T-helper 2 cell treated with Interferon-gamma antibody and Interleukin-4, amounts not matched to agents 100 ng/mL and 5 ng/mL, for 36 hours (primary cell): ENCODE results near the gene CALML5. TPM values are rescaled to one million over a fixed set of nuclear protein-coding genes. Genes with fewer than 3 reads are reported as not detected.

Experiments
- intact Hi-C: fragments of 100-400 bp; cut with micrococcal nuclease; formaldehyde crosslinking; loops from one replicate; pipeline ENCODE4 v1.15.1; 2023
- total RNA-seq: library from RNA; stranded (reverse); gene quantifications from 2 replicates; pipeline ENCODE4 v1.2.3, GENCODE V29; 2022

The CALML5 gene
- total RNA-seq, 1 donor from 2014 or later = not detected

DNA sequence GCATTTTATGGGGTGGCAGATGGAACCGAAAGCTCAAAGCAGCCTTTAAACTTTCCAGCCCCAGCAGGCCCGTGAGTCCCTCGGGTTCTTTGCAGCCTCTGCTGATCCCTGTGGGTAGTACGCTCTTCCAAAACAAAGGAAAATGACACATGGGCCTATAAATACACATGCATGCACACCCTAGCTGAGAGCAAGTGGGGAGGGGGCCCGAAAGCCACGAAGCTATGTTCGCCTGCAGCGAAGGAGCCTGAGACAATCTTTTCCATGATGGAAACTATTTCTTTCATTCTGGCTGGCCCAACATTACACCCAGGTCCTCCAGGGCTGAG lies 32.2 kb downstream of the CALML5 start:
- intact Hi-C loops = no loop called here

DNA sequence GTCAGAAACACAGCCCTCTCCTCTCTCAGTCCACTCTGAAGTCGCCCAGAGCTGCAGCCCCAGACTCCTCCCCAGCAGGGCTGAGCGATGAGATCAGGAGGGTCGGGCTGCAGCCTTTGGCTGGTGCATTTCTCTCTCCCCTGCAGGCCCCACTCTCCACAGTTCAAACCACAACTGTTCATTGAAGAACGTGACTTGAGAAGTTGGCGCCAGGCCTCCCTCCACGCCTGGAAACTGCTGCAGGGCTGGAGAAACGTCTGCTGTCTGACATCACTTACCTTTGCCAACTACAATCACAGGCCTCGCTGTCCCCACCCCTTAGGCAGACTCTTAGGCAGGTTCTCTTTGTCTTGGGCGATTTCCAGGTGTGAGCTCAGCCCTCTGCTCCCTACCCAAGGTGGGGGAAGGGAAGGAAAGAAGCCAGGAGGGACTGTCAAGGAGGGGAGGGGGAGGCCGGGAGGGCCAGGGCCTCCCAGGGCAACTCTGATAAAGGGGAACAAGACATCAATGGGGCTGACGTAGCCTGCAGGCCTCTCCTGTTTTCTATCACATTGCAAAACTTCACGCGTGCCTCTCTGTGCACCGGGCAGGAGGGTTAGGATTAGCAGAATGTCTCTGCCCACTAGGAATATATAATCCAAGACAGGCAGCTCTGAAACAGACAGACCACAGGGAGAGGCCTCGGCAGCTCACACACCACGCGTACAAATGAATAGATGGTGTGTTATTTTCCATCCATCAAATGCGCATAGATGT lies 32.7 kb downstream of the CALML5 start:
- intact Hi-C loops = no loop called here

DNA sequence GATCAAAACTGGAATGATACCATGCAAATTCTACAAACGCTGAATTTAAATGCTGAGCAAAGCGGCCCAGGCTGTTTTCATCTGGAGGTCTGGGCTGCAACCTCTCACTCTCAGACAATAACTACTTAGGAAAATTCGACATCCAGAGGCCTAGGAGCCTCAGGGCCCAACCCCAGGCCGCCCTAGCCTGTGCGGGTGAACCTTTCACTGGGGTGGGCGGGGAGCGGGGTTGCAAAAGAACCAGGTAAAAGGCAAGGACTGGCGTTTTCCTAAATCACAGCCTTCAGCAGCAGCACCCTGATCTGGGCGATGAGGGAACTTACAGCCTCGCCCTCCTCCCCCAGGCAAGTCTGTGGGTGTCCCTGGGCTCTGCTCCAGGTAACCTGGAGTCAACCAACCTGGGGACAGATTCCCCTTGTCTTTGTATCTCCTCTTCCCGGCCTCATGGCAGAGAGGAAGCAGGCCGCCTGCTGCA lies 33.4 kb downstream of the CALML5 start:
- intact Hi-C loops = no loop called here

DNA sequence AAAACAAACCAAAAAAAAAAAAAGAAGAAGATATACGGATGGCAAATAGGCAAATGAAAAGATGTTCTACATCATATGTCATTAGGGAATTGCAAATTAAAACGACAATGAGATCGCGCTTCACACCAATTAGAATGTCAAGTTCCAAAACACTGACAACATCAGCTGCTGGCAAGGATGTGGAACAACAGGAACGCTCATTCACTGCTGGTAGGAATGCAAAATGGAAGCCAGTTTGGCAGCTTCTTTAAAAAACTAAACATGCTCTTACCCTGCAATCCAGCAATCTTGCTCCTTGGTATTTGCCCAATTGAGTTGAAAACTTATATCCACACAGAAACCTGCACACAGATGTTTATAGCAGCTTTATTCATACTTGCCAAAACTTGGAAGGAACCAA lies 34.8 kb downstream of the CALML5 start:
- intact Hi-C loops = no loop called here

DNA sequence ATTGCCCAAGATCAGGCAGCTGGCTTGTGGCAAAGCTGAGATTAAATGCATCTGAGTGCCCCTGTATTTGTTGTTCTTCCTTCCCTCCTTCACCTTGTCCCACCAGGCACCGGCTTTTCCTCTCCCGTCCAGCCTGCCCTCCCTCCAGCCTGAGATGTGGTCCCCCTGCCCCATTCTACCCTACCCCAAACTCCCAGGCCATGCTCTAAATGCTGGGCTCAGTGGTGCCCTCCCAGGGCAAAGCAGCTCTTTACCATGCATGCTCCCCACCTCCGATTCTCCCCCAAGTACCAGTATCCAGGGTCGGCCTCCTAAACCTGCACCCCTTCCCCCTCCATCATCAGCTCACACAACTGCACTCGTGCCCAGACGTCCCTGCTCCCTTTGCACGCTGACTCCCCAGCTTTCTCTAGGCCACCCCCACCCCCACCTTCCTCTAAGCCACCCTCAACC lies 36.5 kb downstream of the CALML5 start:
- intact Hi-C loops = no loop called here

DNA sequence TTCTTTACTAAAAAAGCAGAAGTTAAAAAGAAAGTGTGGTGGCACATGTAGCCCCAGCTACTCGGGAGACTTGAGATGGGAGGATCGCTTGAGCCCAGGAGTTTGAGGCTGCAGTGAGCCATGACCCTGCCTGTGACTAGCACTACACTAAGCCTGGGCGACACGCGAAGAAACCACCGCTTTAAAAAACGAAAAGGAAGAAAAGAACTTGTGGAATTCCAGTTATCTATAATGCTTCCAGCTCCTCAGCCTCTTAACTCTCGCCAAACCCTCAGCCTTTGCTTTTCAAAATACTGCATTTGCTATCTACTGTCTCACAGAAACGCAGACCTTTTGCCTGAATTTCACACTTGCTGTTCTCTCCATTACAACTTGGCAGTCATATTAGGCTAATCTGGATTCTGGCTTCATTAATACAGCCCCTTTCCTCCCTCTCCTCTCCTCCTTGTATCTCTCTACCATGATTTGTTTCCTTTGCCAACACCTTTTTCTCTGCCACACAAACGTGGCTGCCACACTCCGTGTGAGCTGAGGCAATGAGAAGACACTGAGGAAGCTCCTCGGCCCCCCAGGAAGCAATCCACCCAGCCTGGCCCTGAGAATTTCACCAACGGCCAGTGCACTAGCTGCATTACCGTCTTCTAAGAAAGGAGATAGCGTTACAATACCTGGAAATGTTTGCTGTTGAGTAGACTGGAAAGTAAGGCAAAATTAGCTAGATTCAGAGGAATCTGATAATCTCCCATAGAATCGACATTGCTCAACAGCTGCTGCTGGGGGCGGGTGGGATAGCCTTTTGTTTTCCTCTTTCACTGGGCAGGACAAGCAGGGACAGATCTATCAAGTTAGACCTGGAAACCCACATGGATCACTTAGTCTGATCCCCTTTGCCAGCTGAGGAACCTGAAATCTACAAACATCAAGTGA lies 37.2 kb downstream of the CALML5 start:
- intact Hi-C loops = no loop called here

DNA sequence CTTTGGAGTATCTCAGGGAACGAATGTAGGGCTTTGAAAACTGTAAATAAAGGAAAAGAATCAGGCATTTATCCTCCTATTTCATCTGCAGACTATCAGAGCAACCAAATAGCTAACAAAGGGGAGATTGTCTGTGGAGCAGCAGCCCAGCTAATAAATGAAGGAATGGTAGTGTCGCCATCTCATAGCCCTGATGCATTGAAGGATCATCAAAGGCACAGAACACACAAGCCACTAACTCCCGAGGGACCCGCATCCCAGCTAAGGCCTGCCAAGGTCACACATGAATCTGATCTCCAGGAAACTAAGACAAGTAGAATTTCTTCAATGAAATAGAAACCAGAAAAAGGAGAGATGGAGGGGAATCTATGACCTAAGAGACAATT lies 38.2 kb downstream of the CALML5 start:
- intact Hi-C loops = no loop called here

DNA sequence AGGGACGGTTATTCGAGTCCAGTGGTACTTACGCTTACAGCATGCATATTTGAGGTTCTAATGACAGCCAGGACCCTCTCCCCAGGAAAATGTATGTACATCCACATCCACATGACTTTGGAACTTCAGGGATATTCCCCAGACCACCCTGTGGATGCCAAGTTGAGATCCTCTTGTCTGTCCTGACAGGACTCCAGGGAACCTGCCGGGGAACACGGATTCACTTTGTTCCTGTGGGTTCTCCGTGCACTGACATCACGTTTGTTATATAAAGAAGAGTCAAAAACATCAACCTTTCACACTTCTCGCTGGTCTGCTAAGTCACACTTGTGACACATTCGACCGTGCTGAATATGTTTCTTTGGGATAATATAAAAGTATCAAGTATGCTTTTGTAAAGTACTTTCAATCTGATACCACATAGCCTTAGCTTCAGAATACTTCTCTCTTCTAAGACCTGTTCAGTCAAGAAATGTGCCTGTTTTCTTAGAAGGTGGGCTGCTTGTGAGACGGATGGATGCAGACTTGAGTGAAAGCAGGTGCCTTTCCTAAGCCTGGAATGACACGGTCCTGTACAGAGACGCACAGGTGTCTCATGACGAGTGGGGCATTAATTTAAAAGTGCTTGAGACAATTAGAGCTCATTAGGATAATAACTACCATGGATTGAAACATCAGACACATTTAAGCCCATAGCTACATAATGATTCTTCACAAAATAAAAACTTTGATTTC lies 38.7 kb downstream of the CALML5 start:
- intact Hi-C loops = no loop called here

DNA sequence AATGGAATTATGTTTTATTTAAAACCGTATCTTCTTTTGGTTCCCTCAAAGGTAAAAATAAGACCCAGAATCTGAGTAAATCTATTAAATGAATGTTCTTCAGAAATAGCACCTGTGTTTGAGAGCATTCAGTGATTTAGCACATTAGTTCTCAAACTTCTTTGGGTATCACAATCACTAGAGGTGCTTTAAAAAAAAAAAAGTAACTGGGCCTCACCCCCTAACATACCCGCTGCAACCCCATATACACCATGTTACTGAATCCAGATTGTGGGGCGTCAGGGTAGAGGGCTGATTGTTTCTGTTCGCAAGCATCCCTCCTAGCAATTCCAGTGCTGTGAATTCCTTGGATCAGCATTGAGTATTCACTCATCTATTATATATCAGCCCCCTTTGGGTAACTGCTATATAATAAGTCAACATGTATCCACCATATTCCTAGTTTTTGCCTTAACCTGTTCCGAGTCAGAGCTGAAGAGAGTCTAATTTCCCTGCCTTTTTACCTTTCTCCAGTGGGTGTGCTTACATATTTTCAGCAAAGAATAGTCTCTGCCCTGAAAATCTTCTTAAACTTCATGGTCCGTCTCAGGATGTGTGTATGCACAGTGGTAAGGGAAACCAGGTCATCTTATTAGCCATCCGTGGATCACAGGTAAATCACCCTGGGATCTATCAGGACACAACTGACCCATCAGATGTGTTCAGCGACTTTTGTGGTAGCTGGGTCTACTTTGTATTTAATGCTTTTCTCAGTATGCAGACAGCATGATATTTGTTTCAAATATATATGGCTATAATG lies 40.2 kb downstream of the CALML5 start:
- intact Hi-C loops = no loop called here

DNA sequence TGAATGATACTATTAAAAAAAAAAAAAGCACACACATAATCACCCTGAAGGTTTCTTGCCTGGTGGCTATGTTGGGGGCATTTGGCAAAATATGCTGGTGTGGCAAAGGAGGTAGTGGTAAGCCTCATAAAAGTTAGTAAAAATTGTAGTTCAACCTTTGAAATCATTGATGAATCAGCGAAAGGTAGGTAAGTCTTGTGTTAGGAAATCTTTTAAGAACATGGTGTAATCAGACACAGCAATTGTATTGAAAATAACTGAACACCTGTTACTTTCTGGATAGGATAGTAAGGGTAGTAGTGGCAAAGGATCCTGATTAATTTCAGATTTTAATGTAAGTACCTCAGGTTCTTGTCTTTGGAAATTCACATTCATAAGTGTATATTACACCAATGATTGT lies 40.9 kb downstream of the CALML5 start:
- intact Hi-C loops = no loop called here

DNA sequence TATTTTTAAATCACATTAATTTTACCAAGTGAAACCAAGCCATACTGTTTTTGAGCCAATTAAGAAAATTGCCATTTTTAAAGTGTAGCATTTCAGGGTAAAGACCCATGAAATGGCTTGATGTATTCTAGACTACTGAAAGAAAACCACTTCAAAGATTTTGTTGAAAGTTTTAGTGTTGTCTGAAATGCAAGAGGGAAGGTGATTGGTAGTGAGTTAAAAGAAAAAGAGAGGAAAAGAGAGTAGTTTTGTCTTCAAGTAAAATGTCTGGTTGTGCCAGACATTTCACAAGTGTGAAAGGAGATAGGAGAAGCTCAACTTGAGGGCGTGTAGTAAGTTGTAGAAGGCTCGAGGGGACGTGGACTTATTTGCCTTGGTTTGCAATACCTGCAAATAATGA lies 41.6 kb downstream of the CALML5 start:
- intact Hi-C loops = no loop called here

DNA sequence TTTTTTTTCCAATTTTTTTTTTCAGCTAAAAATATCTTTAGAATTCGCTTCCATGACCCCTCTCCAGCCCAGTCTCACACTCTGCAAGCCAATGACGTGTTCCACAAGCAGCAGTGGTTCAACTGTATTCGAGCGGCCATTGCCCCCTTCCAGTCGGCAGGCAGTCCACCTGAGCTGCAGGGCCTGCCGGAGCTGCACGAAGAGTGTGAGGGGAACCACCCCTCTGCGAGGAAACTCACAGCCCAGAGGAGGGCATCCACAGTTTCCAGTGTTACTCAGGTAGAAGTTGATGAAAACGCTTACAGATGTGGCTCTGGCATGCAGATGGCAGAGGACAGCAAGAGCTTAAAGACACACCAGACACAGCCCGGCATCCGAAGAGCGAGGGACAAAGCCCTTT lies 42.8 kb downstream of the CALML5 start:
- intact Hi-C loops = no loop called here

DNA sequence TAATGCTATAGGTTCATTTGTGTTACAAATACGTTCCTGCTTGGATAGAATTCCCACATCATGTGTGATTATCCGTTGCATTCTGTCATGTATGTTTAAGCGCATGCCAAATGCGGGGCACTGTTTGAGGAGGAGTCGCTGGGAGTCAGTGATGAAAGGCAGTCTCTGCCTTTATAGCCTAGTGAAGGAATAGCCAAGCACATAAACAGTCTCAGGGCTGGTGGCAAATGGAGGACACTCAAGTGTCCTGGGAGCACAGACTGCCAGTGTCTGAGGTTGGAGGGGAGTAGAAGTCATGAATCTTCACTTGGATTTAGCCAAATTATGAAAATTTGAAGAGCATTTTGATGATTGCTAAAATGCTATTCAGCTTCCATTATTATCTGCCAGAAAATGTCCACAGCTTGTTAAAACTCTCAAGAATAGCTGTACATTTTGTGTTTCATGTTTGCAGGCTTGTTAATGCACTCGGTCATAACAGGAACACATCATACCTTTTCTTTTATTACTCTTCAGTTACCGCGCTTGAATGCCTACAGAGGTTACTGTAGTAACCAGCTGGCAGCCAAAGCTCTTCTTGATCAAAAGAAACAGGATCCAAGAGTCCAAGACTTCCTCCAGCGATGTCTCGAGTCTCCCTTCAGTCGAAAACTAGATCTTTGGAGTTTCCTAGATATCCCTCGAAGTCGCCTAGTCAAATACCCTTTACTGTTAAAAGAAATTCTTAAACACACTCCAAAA lies 45.5 kb downstream of the CALML5 start:
- intact Hi-C loops = no loop called here

DNA sequence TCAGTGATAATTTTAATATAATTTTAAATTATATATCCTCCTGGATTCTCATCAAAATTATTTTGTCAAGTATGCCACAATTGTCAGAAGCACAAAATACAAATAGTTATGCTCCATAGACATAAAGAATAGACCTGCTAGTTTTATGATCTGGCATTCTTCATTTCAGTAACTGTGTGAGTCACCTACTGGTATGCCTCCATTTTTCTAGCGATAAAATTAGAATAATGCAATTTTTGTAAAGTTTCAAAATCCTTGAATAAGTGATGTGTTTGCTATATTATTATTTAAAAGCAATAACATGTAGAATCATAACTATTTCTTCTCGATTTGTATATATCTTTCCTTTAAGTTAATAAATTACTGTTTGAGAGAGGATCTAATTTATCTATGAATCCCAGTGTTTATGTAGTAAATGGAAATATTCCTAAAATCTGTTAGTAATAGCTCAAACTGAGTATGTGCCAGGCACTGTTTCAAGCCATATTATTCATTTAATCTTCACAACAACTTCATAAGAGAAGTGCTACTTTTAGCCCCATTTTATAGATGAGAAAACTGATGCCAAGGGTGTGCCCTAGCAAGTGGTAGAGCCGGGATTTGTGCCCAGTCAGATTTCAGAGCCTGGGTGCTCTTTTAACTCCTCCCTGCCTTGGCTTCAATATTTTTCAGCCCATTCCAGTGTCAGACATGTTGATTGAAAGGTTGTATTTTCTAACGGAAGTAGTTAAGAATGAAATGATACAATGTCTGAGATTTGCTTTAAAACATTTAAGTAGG lies 48.6 kb downstream of the CALML5 start:
- intact Hi-C loops = no loop called here

DNA sequence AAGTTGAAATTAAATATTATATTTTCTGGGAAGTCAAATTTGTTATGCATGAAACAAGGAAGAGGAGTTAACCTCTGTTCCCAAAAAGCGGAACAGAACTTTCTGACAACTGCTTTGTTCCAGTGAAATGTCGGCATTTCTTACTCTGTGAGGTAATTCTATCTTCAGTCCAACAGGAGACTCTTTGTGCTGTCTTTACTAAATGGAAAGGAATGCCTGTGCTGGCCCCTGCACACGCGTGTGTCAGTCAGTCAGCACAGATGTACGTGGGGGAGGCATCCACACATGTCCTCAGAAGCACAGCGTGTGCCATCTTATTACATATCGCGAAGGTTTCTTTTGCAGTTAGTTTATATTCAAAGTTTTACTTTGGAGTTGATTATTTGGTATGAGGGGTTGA lies 49.5 kb downstream of the CALML5 start:
- intact Hi-C loops = loop anchor here (5.0 kb wide), 3 partner anchors 232 to 597 kb away; partner anchors contain the start of genes IL15RA and TASOR2

DNA sequence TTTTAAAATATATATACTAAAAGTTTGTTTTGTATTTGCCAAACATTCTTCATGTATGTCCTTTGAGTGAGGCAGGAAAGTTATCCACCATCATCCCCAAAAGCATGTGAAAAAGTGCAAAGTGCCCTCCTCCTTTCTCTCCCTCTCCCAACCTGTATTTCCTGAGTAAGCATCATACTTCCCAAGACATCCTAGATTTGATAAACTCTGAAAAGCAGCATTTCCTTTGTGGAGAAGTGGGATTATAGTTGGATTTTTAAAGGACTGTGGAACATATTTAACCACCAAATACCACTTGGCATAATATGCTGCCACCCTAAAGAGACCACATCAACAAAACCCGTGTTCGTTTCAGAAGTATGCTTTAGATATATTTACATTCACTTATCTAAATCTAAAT lies 50.1 kb downstream of the CALML5 start:
- intact Hi-C loops = loop anchor here (5.0 kb wide), 3 partner anchors 233 to 598 kb away; partner anchors contain the start of genes IL15RA and TASOR2
